HepG2 (cell line): ENCODE results near the gene FOLR1. TPM values are rescaled to one million over a fixed set of nuclear protein-coding genes. Genes with fewer than 3 reads are reported as not detected.

Experiments used
- ATAC-seq: fragments of 200-7000 bp; cut with Tn5 transposase; 3 replicates; pipeline ENCODE4 v1.9.1; 2020; ENCODE audit warnings: mild to moderate bottlenecking, moderate library complexity
- BruUV-seq: library from RNA; stranded (reverse); fragments of 400-500 nt; replicated peaks from 2 replicates; lab custom pipeline; 2021; lab: Mats Ljungman, UMichigan
- CTCF ChIA-PET: fragments of 300-600 bp; formaldehyde crosslinking; extraction: SDS; loops from one replicate; lab custom pipeline; 2021; ENCODE audit warnings: low total read pairs, inconsistent platforms, low intra/inter-chr PET ratio; lab: Yijun Ruan, JAX
- POLR2A ChIA-PET: fragments of 350-600 bp; sonication (Branson Sonifier 250); formaldehyde crosslinking; loops from one replicate; lab custom pipeline; 2020; ENCODE audit warnings: antibody characterized with exemption, inconsistent platforms; lab: Yijun Ruan, JAX
- DNase-seq: peaks from one replicate; pipeline ENCODE4 v3.0.0-alpha.2; 2015; ENCODE audit warnings: low spot score
- FAIRE-seq: peaks from 3 replicates; lab custom pipeline; 2011; peaks lifted over from hg19 to GRCh38; lab: Jason Lieb, UNC
- H2AFZ ChIP-seq: one replicate; pipeline ENCODE4 v1.6.1; 2011; ENCODE audit warnings: low read length, inconsistent platforms
- H3K27ac ChIP-seq: fragments of 300-600 bp; 3 replicates; pipeline ENCODE4 v1.8.0; 2011; ENCODE audit warnings: mixed run types, mild to moderate bottlenecking, mixed read lengths, low read length, inconsistent platforms; ENCODE audit not compliant: insufficient read depth; ENCODE audit errors: extremely low read length
- H3K27me3 ChIP-seq, 2 experiments: fragments of 200-600 bp in 1 of 2; 2 replicates in 1 of 2; 3 replicates in 1 of 2; pipeline versions ENCODE4 v1.6.0 to v1.8.0; 2011; ENCODE audit warnings: low read length in 2 of 2, mild to moderate bottlenecking in 2 of 2, moderate library complexity in 2 of 2, inconsistent platforms in 1 of 2; ENCODE audit not compliant: insufficient read depth in 2 of 2, control insufficient read depth in 1 of 2
- H3K36me3 ChIP-seq, 2 experiments: fragments of 200-600 bp in 1 of 2; replicated peaks in 1 of 2; 2 replicates in 1 of 2; 3 replicates in 1 of 2; pipeline versions ENCODE4 v1.5.1 to v1.8.0; 2011; ENCODE audit warnings: low read length in 2 of 2, inconsistent platforms in 1 of 2; ENCODE audit not compliant: insufficient read depth in 2 of 2, control insufficient read depth in 1 of 2
- H3K4me1 ChIP-seq: 2 replicates; pipeline ENCODE4 v1.5.1; 2012; ENCODE audit warnings: low read length, inconsistent platforms; ENCODE audit not compliant: insufficient read depth
- H3K4me2 ChIP-seq: 2 replicates; pipeline ENCODE4 v1.6.0; 2011; ENCODE audit warnings: low read depth, low read length, inconsistent platforms
- H3K4me3 ChIP-seq, 3 experiments: fragments of 200-600 bp in 1 of 3; sonication (generic), shearing (Covaris generic) in 1 of 3; replicated peaks in 1 of 3; 2 replicates each; pipeline ENCODE4 v1.5.1; 2011 to 2016; ENCODE audit warnings: low read length in 3 of 3, inconsistent platforms in 2 of 3, low read depth in 2 of 3, mild to moderate bottlenecking in 2 of 3, control low read depth in 1 of 3, mixed read lengths in 1 of 3; ENCODE audit not compliant: insufficient read depth in 1 of 3
- H3K79me2 ChIP-seq: one replicate; pipeline ENCODE4 v1.6.1; 2011; ENCODE audit warnings: low read length, inconsistent platforms; ENCODE audit not compliant: insufficient read depth
- H3K9ac ChIP-seq: 2 replicates; pipeline ENCODE4 v1.6.0; 2011; ENCODE audit warnings: mild to moderate bottlenecking, low read depth, low read length, inconsistent platforms; ENCODE audit not compliant: insufficient read depth
- H3K9me3 ChIP-seq: 2 replicates; pipeline ENCODE4 v1.5.1; 2012; ENCODE audit warnings: mild to moderate bottlenecking, low read length
- H4K20me1 ChIP-seq: 2 replicates; pipeline ENCODE4 v1.6.0; 2011; ENCODE audit warnings: inconsistent platforms, mild to moderate bottlenecking, low read length, moderate library complexity; ENCODE audit not compliant: insufficient read depth
- CBX1 ChIP-seq: IDR thresholded peaks from one replicate; pipeline ENCODE4 v1.6.1; 2016; ENCODE audit warnings: antibody characterized with exemption, low read depth
- CHD2 ChIP-seq: IDR thresholded peaks from 2 replicates; pipeline ENCODE4 v1.6.1; 2011; ENCODE audit warnings: low read depth, low read length, improper control_type of control experiment
- ELF1 ChIP-seq: sonication (generic); formaldehyde crosslinking; IDR thresholded peaks from 2 replicates; pipeline ENCODE4 v1.4.0; 2020; ENCODE audit warnings: missing genetic modification reagents
- GATA4 ChIP-seq: sonication (generic); IDR thresholded peaks from 2 replicates; pipeline ENCODE4 v1.6.1; 2016; ENCODE audit warnings: antibody characterized with exemption, low read depth, borderline replicate concordance
- GPN1 ChIP-seq: sonication (generic); formaldehyde crosslinking; IDR thresholded peaks from 2 replicates; pipeline ENCODE4 v1.5.1; 2020; ENCODE audit warnings: missing genetic modification reagents, borderline replicate concordance
- PLRG1 ChIP-seq: fragments of 450-650 bp; conservative IDR thresholded peaks from 2 replicates; pipeline ENCODE4 v1.6.1; 2016
- POLR2G ChIP-seq: fragments of 200-400 bp; formaldehyde crosslinking; IDR thresholded peaks from 2 replicates; pipeline ENCODE4 v1.6.1; 2018; ENCODE audit warnings: mild to moderate bottlenecking, low read depth, low read length, moderate library complexity
- PRDM4 ChIP-seq: sonication (generic); formaldehyde crosslinking; IDR thresholded peaks from 2 replicates; pipeline ENCODE4 v1.9.0; 2021; ENCODE audit warnings: missing genetic modification reagents, borderline replicate concordance
- RBM39 ChIP-seq: fragments of 200-400 bp; formaldehyde crosslinking; IDR thresholded peaks from one replicate; pipeline ENCODE4 v1.6.1; 2018; ENCODE audit warnings: antibody characterized with exemption, mild to moderate bottlenecking, low read depth, low read length; ENCODE audit not compliant: poor library complexity, severe bottlenecking
- RELA ChIP-seq: sonication (generic); formaldehyde crosslinking; IDR thresholded peaks from 2 replicates; pipeline ENCODE4 v1.4.0; 2020; ENCODE audit warnings: missing genetic modification reagents
- RFX3 ChIP-seq: IDR thresholded peaks from 2 replicates; pipeline ENCODE4 v1.6.1; 2016; ENCODE audit warnings: missing biosample characterization, missing genetic modification reagents
- RXRA ChIP-seq: sonication (generic); formaldehyde crosslinking; IDR thresholded peaks from 2 replicates; pipeline ENCODE4 v1.5.1; 2020; ENCODE audit warnings: missing genetic modification reagents
- SMC3 ChIP-seq: IDR thresholded peaks from 2 replicates; pipeline ENCODE4 v1.6.1; 2011; ENCODE audit warnings: low read length, improper control_type of control experiment
- TBX2 ChIP-seq: sonication (generic); formaldehyde crosslinking; IDR thresholded peaks from 2 replicates; pipeline ENCODE4 v1.5.0; 2020; ENCODE audit warnings: missing genetic modification reagents, mild to moderate bottlenecking, borderline replicate concordance
- ZFP1 ChIP-seq: IDR thresholded peaks from 2 replicates; pipeline ENCODE4 v1.6.1; 2016
- ZNF263 ChIP-seq: sonication (generic); formaldehyde crosslinking; IDR thresholded peaks from 2 replicates; pipeline ENCODE4 v1.4.0; 2020; ENCODE audit warnings: missing genetic modification reagents
- ZNF503 ChIP-seq: sonication (generic); formaldehyde crosslinking; IDR thresholded peaks from 2 replicates; pipeline ENCODE4 v1.4.0; 2020; ENCODE audit warnings: missing genetic modification reagents
- ZNF616 ChIP-seq: sonication (generic); formaldehyde crosslinking; IDR thresholded peaks from 2 replicates; pipeline ENCODE4 v1.5.0; 2020; ENCODE audit warnings: low read depth, mild to moderate bottlenecking, missing genetic modification reagents
- ZNF672 ChIP-seq: sonication (generic); formaldehyde crosslinking; IDR thresholded peaks from 2 replicates; pipeline ENCODE4 v1.8.1; 2022; ENCODE audit warnings: missing genetic modification reagents
- ZNF772 ChIP-seq: sonication (generic); formaldehyde crosslinking; IDR thresholded peaks from 2 replicates; pipeline ENCODE4 v1.5.0; 2020; ENCODE audit warnings: mild to moderate bottlenecking, missing genetic modification reagents
- WGBS: methylation state at CpG from one replicate; pipeline ENCODE4 v1.1.6; 2017; ENCODE audit warnings: low lambda C conversion rate; 5-methylcytosine and 5-hydroxymethylcytosine counted together
- in situ Hi-C: cut with HindIII; loops from 2 replicates; pipeline ENCODE4 v1.10.0; 2017; ENCODE audit warnings: low pct_unique_long_range_greater_than_20kb; ENCODE audit not compliant: extremely low pct_ligation_motif_present
- intact Hi-C: fragments of 100-400 bp; cut with micrococcal nuclease; formaldehyde crosslinking; loops from one replicate; pipeline ENCODE4 v1.10.0; 2022; ENCODE audit not compliant: unreplicated experiment
- polyA plus RNA-seq, 8 experiments: library from polyadenylated mRNA; depleted of rRNA in 3 of 8; stranded (reverse) in 7 of 8; unstranded in 1 of 8; fragments of >200 nt; fragmentation: Illumina TruSeq in 4 of 8; extraction: Trizol in 4 of 8; gene quantifications; 2 replicates each; pipeline versions ENCODE4 v1.2.1 to v1.2.3, GENCODE V29; 2011 to 2016; ENCODE audit warnings: low read depth in 4 of 8, missing spikeins in 1 of 8, mixed read lengths in 1 of 8; ENCODE audit not compliant: insufficient read depth in 1 of 8
- total RNA-seq, 5 experiments: library from RNA; depleted of rRNA; stranded (reverse); fragments of >200 nt; fragmentation: Illumina TruSeq; extraction: Trizol; gene quantifications; 2 replicates each; pipeline ENCODE4 v1.2.3, GENCODE V29; 2016; ENCODE audit warnings: low read depth in 1 of 5

Gene FOLR1
- total and polyA plus RNA-seq, 2 of the 13 experiments (the other 11 are each of a cell fraction or from before 2014, with no cell fraction given), result 0.20 TPM; not detected in 1

- TF ChIP-seq ZNF263 (no peak), ZFP1 (CRISPR knock-in tag) (no peak), CBX1 (no peak)
Measured at GRCh38 chr11:72236774-72237111, 44.8 kb downstream of the FOLR1 start (continued).

GRCh38 chr11:72237112-72237931 is 45.4 kb downstream of the FOLR1 start:
- in situ Hi-C loops (no loop called here), intact Hi-C loops (no loop called here)
- Histone ChIP-seq H4K20me1 (no peaks in the 10 kb centered on the region), H3K79me2 (no peaks in the 10 kb centered on the region), H3K4me1 (peaks cover 17% of the 10 kb centered on the region), H3K9me3 (no peaks in the 10 kb centered on the region), H3K36me3 (peaks cover 11 to 31% of the 10 kb centered on the region in 2 experiments; a peak in 4 of 5 replicates), H3K4me3 (no peak overlapping the region), H3K27me3 (peaks cover 2 to 24% of the 10 kb centered on the region in 2 experiments; a peak in 4 of 5 replicates), H3K4me2 (no peak overlapping the region), H3K9ac (no peak overlapping the region), H3K27ac (no peak overlapping the region), H2AFZ (no peak overlapping the region)
- ATAC-seq (no peak), FAIRE-seq (no peak), DNase-seq (no peak)
- TSS peak; percentile 37 for BruUV-seq
- POLR2A ChIA-PET, result interaction anchor here (0.6 to 1.0 kb wide), 2 partner anchors 158 to 193 kb away, joined by 4 read pairs; no protein-coding TSS in a partner anchor
- 98% methylated on average over 8 of the region's 22 CpGs for WGBS
- CTCF ChIA-PET, result no interaction called here
- no peak for TF ChIP-seq CHD2
- no peak for TF ChIP-seq RXRA (CRISPR knock-in tag)
- TF ChIP-seq ZNF772 (CRISPR knock-in tag), result no peak
- no peak for TF ChIP-seq ZNF672 (CRISPR knock-in tag)
- TF ChIP-seq PLRG1, result no peak
- peak; percentile 17; the same call in 1 of the 2 replicates for TF ChIP-seq POLR2G
- no peak for TF ChIP-seq PRDM4 (CRISPR knock-in tag)
- no peak for TF ChIP-seq GPN1 (CRISPR knock-in tag)
- TF ChIP-seq RBM39, result peak; percentile 8
- no peak for TF ChIP-seq ZNF503 (CRISPR knock-in tag)
- no peak for TF ChIP-seq GATA4
- TF ChIP-seq TBX2 (CRISPR knock-in tag), result 0 out of 2 replicates have a peak, but pooled peaks have one; percentile 3
- no peak for TF ChIP-seq ELF1 (CRISPR knock-in tag)
- TF ChIP-seq RFX3 (CRISPR knock-in tag), result no peak
- TF ChIP-seq RELA (CRISPR knock-in tag), result no peak
- TF ChIP-seq ZNF616 (CRISPR knock-in tag), result no peak
- TF ChIP-seq SMC3, result no peak
